Fibroblast of the conjunctiva (primary cell): ENCODE data around the gene PKN3.

ENCODE experiments used
- DNase-seq: peaks from one replicate; pipeline ENCODE4 v3.0.0-alpha.2; 2010; ENCODE audit warnings: low read depth

PKN3 gene

DNA sequence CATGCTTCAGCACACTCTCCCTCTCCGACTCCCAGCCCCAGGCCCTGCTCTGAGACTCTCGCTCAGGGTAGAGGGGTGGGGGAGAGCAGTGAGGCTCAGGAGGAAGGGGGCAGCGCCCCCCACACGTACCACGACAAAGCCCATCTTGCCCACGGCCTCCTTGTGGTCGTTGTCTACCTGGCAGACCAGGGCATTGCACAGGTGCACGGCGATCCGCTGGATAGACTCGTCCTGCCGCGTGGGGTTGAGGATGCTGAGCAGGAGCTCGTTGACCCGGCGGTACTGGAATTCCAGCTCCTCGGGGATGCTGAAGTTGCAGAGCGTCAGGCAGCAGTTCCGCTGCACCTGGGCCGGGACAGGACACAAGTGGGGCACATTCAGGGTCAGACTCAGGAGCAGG lies 40.1 kb downstream of the PKN3 start:
- no peak for DNase-seq

DNA sequence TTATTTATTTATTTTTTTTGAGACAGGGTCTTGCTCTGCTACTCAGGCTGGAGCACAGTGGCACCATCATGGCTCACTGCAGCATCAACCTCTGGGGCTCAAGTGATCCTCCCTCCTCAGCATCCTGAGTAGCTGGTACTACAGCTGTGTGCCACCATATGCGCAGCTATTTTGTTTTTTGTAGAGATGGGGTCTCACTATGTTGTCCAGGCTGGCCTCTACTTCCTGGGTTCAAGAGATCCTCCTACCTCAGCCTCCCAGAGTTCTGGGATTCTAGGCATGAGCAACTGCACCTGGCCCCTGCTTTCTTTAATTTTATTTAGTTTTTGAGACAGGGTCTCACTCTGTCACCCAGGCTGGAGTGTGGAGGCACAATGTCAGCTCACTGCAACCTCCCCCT lies 41.1 kb downstream of the PKN3 start:
- DNase-seq: no peak

DNA sequence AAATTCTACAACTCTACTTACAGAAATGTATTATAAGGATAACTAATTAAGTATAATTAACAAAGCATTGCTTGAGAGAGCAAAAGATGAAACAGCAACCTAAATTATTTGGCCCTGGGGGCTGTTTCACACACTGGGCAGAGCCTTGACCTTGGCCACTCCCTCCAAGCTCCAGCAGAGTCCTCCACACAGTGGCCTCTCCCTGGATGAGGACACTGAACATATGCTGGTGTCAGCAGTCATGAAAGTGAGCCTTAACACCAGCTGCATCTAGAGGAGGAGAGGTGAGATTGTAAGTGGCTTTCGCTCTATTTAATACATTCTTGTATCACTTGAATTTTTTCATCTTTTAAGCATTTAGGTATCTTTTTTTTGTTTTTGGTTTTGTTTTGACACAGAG lies 44.9 kb downstream of the PKN3 start:
- no peak for DNase-seq

DNA sequence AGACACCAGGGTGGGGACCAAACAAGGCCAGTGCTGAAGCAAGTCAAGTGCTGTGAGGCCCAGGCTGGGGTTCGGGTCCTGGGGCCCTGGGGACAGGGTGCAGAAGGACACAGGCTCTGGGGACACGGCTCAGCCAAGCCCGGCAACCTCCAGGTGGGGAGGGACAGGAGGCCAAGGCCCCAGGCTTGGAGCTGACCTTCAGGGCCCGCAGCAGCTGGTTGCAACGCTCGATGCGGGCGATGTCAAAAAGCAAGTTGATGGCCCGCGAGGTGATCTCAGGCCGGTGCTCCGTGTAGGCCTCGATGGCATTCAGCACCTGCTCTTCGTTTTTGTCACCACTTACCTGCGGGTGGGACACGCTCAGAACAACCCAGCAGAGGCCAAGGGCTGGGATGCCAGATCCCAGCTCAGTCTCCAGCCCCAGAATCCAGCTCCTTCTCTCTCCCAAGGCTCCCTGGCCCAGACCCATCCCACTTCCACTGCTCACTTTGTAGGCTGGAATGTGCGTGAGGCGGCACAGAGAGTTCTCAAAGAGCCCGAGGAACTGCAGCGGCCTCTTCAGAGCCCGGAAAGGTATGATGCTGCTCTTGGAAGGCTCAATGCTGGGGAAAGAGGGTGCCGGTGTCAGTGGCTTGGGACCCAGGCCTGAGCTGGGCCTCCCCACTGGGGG lies 48.8 kb downstream of the PKN3 start:
- DNase-seq: no peak

DNA sequence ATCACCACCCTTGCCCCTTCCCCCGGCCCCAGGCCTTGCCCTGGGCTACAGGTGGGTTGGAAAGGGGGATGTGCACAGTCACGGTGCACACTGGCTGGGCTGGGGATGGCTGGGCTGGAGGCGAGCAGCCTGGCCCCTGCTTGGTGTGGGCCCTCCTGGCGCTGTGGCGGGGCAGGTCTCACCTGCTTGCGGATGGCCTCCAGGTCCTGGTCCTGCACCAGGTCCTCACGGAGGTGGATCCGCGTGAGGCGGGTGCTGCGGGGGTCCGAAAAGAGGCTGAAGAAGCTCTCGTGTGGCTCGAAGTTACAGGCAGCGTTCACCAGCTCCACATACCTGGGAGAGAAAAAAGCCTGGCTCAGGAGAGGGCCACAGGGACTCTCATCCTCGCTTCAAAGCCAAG lies 51.3 kb downstream of the PKN3 start:
- no peak for DNase-seq

DNA sequence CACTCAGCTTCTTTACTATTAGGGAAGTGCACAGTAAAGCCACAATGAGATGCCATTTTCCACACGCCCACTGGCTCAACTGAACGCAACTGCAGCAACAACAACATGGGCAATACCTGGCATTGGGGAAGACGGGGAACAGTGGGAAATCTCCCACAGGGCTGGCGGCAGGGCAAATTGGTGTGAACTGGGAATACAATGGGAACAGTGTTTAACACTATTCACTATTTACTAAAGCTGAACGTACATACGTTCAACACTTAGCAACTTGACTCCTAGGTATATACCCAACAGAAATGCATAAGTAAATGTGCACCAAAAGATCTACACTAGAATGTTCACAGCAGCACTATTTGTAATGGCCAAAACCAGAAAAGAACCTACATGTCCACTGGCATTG lies 55.3 kb downstream of the PKN3 start:
- no peak for DNase-seq

DNA sequence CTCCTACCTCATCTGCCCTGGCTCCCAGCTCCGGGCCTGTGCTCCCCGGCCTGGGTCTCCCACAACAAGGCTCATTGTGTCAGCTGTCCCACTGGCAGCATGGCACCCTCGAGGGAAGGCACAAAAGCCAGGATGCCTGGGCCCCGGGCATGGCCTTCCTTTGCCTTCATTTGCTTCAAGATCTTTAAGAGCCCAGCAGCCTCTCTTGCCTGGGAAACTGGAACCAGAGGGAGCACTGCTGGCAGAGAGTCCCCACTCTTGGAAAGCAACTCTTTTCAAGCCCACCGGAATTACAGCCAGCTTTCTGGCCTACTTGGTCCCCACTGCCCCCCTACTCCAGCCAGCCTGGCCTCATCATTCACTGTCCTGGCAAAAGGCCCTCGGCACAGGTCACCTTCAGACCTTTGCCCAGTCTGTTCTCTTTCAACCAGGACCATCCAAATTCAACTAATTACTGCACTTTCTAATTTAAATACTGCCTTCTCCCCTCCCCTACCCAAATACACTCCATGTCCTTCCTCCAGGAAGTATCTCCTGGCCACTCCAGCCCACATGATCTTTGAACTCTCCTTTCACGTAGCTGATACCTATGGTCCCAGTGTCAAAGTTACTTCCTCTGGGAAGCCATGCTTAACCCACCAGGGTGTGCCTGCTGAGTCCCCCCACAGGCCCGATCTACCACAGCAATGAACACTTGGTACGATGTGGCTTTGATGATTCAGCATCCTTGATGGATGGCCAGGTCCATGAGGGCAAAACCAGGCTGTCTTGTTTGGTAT lies 60.6 kb downstream of the PKN3 start:
- no peak for DNase-seq

DNA sequence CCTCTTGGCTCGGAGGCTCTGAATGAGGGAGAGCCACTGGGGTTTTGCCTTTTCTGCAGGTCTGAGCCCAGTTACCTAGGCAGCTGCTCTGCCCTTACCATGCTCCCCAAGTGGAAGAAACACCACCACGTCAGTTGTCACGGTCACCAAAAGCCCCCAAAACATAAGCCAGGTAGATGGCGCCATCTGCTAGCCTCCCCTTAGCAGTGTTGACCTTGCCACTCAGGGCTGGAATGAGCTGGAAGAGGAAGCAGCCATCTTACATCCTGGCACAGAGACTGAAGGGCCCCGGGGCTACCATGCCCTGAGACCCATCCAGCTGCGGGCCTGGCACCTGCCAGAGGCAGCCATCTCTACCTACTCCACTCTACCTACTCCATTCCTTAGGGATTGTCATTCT lies 62.1 kb downstream of the PKN3 start:
- DNase-seq: no peak

DNA sequence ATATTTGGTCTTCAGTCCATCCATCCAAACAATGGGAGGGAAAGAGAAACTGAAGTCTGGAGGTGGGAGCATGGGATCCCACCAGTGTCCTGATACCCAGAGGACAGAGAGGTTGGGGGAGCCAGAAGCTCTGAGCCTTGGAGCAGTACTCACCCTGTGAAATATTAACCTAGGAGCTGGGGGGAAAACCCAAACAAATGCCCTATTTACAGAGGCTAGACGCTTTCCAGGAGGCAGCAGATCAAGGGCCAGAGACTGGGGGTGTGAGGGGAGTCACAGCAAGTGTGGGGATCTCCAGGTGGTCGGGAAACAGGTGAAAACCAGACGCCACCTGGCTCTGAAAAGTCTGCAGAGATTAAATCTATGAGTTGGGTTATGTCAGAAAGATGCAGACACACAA lies 63.2 kb downstream of the PKN3 start:
- no peak for DNase-seq

DNA sequence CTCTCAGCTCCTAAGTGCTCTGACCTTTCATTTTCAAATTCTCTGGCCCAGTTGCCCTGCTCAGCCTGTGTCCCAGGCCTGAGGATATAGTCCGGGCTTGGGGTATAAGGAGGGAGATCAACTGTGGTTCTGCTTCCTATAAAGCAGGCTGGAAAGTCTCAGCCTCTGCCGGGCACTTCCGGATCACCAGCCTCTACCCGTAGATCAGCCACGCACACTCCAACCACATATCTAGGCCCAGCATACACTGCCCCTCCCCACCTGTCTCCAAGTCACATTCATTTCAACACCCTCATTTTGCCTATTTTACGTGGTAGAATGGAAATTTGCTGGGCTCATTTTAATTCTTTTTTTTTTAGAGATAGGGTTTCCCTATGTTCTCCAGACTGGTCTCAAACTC lies 66.3 kb downstream of the PKN3 start:
- no peak for DNase-seq
